H9 (cell line): ENCODE results near the gene FARS2. TPM values are rescaled to one million over a fixed set of nuclear protein-coding genes. Genes with fewer than 3 reads are reported as not detected.

Experiments used
- DNase-seq: peaks from one replicate; pipeline ENCODE4 v3.0.0-alpha.2; 2017
- H2AFZ ChIP-seq: one replicate; pipeline ENCODE4 v1.6.1; 2013; ENCODE audit warnings: mild to moderate bottlenecking, low read length, control low read depth, moderate library complexity
- H2AK5ac ChIP-seq: 2 replicates; pipeline ENCODE4 v1.6.1; 2013; ENCODE audit warnings: low read length, control low read depth, mixed read lengths; ENCODE audit not compliant: insufficient read length
- H2BK120ac ChIP-seq: one replicate; pipeline ENCODE4 v1.6.1; 2013; ENCODE audit warnings: low read depth, mild to moderate bottlenecking, low read length, control low read depth, inconsistent platforms; ENCODE audit not compliant: poor library complexity, severe bottlenecking
- H2BK12ac ChIP-seq: 2 replicates; pipeline ENCODE4 v1.6.1; 2013; ENCODE audit warnings: low read length, control low read depth, mixed read lengths, low read depth; ENCODE audit not compliant: insufficient read length
- H2BK15ac ChIP-seq: 2 replicates; pipeline ENCODE4 v1.6.1; 2013; ENCODE audit warnings: low read depth, low read length, control low read depth
- H2BK20ac ChIP-seq: one replicate; pipeline ENCODE4 v1.6.1; 2013; ENCODE audit warnings: low read depth, mild to moderate bottlenecking, low read length, control low read depth, inconsistent platforms; ENCODE audit not compliant: poor library complexity, severe bottlenecking
- H2BK5ac ChIP-seq: 2 replicates; pipeline ENCODE4 v1.6.1; 2013; ENCODE audit warnings: low read length, control low read depth, mixed read lengths; ENCODE audit not compliant: insufficient read length
- H3K14ac ChIP-seq: 2 replicates; pipeline ENCODE4 v1.6.1; 2013; ENCODE audit warnings: low read length, control low read depth; ENCODE audit not compliant: insufficient read depth
- H3K18ac ChIP-seq: 2 replicates; pipeline ENCODE4 v1.6.1; 2013; ENCODE audit warnings: low read depth, mild to moderate bottlenecking, mixed read lengths, low read length, control low read depth; ENCODE audit not compliant: insufficient read length
- H3K23ac ChIP-seq: 2 replicates; pipeline ENCODE4 v1.6.1; 2013; ENCODE audit warnings: low read length, control low read depth, mixed read lengths, low read depth; ENCODE audit not compliant: insufficient read length
- H3K23me2 ChIP-seq: 2 replicates; pipeline ENCODE4 v1.6.1; 2013; ENCODE audit warnings: low read depth, mild to moderate bottlenecking, mixed read lengths, low read length, control low read depth; ENCODE audit not compliant: insufficient read length, poor library complexity, severe bottlenecking
- H3K27ac ChIP-seq: 2 replicates; pipeline ENCODE4 v1.5.1; 2013; ENCODE audit warnings: low read length, control low read depth, mixed read lengths, low read depth; ENCODE audit not compliant: insufficient read length
- H3K27me3 ChIP-seq: 2 replicates; pipeline ENCODE4 v1.6.1; 2013; ENCODE audit warnings: low read length, control low read depth, inconsistent platforms; ENCODE audit not compliant: insufficient read depth
- H3K4ac ChIP-seq: 2 replicates; pipeline ENCODE4 v1.6.1; 2013; ENCODE audit warnings: low read depth, mild to moderate bottlenecking, control low read depth, inconsistent platforms, low read length, moderate library complexity
- H3K4me1 ChIP-seq: 2 replicates; pipeline ENCODE4 v1.6.1; 2013; ENCODE audit warnings: low read length, control low read depth, inconsistent platforms; ENCODE audit not compliant: insufficient read depth
- H3K4me2 ChIP-seq: 2 replicates; pipeline ENCODE4 v1.6.1; 2013; ENCODE audit warnings: low read length, control low read depth, mixed read lengths; ENCODE audit not compliant: insufficient read length, insufficient read depth
- H3K56ac ChIP-seq: 2 replicates; pipeline ENCODE4 v1.6.1; 2013; ENCODE audit warnings: low read depth, mild to moderate bottlenecking, mixed read lengths, low read length, control low read depth; ENCODE audit not compliant: insufficient read length
- H3K79me1 ChIP-seq: 2 replicates; pipeline ENCODE4 v1.6.1; 2013; ENCODE audit warnings: low read depth, mild to moderate bottlenecking, moderate library complexity, low read length, control low read depth, inconsistent platforms; ENCODE audit not compliant: insufficient read depth, poor library complexity, severe bottlenecking
- H3K79me2 ChIP-seq: 2 replicates; pipeline ENCODE4 v1.6.1; 2013; ENCODE audit warnings: low read length, control low read depth, inconsistent platforms; ENCODE audit not compliant: insufficient read depth
- H3K9ac ChIP-seq: 2 replicates; pipeline ENCODE4 v1.6.1; 2013; ENCODE audit warnings: low read length, control low read depth, mixed read lengths; ENCODE audit not compliant: insufficient read length; ENCODE audit errors: extremely low read depth
- H3K9me3 ChIP-seq: one replicate; pipeline ENCODE4 v1.6.1; 2013; ENCODE audit warnings: low read depth, low read length, inconsistent platforms; ENCODE audit not compliant: control insufficient read depth
- H3T11ph ChIP-seq: one replicate; pipeline ENCODE4 v1.6.1; 2013; ENCODE audit warnings: mild to moderate bottlenecking, low read length, control low read depth, inconsistent platforms
- H4K20me1 ChIP-seq: one replicate; pipeline ENCODE4 v1.6.1; 2013; ENCODE audit not compliant: control insufficient read depth, insufficient read length, insufficient read depth
- H4K5ac ChIP-seq: 2 replicates; pipeline ENCODE4 v1.6.1; 2013; ENCODE audit warnings: low read depth, mild to moderate bottlenecking, mixed read lengths, low read length, control low read depth; ENCODE audit not compliant: insufficient read length
- H4K8ac ChIP-seq: replicated peaks from 2 replicates; pipeline ENCODE4 v1.6.1; 2013; ENCODE audit warnings: low read length, control low read depth, mixed read lengths, low read depth; ENCODE audit not compliant: insufficient read length
- H4K91ac ChIP-seq: 2 replicates; pipeline ENCODE4 v1.6.1; 2013; ENCODE audit warnings: low read depth, mild to moderate bottlenecking, moderate library complexity, mixed read lengths, low read length, control low read depth; ENCODE audit not compliant: insufficient read length
- H3K27ac Mint-ChIP-seq, 3 experiments: 2 replicates in 2 of 3; 3 replicates in 1 of 3; pipeline ENCODE4 v1.8.0; 2020 to 2021; ENCODE audit warnings: mixed read lengths in 3 of 3, mild to moderate bottlenecking in 1 of 3, moderate library complexity in 1 of 3
- H3K27me3 Mint-ChIP-seq: 2 replicates; pipeline ENCODE4 v1.8.0; 2021; ENCODE audit warnings: low read depth, mild to moderate bottlenecking, moderate library complexity, mixed read lengths
- H3K36me3 Mint-ChIP-seq, 3 experiments: 2 replicates in 2 of 3; 3 replicates in 1 of 3; pipeline ENCODE4 v1.8.0; 2020 to 2021; ENCODE audit warnings: low read depth in 3 of 3, mixed read lengths in 3 of 3; ENCODE audit not compliant: insufficient read depth in 1 of 3
- H3K4me1 Mint-ChIP-seq, 2 experiments: 2 replicates each; pipeline ENCODE4 v1.8.0; 2020; ENCODE audit warnings: mixed read lengths in 2 of 2
- H3K4me3 Mint-ChIP-seq, 2 experiments: 2 replicates in 1 of 2; 3 replicates in 1 of 2; pipeline ENCODE4 v1.8.0; 2020 to 2021; ENCODE audit warnings: mild to moderate bottlenecking in 2 of 2, mixed read lengths in 2 of 2, moderate library complexity in 1 of 2
- H3K9me3 Mint-ChIP-seq, 2 experiments: 2 replicates in 1 of 2; 3 replicates in 1 of 2; pipeline ENCODE4 v1.8.0; 2020; ENCODE audit warnings: mild to moderate bottlenecking in 2 of 2, mixed read lengths in 2 of 2, moderate library complexity in 1 of 2
- CTCF ChIP-seq: fragments of 200-600 bp; sonication (generic); conservative IDR thresholded peaks from 3 replicates; pipeline ENCODE4 v1.8.0; 2021; ENCODE audit warnings: antibody characterized with exemption, mild to moderate bottlenecking
- WGBS: extraction: QIAGEN DNeasy Blood & Tissue Kit; methylation state at CpG from one replicate; pipeline ENCODE4 v1.1.7; 2013; ENCODE audit warnings: missing lambda C conversion rate, low lambda C conversion rate, mixed read lengths; ENCODE audit not compliant: insufficient read length; ENCODE audit errors: extremely low coverage; 5-methylcytosine and 5-hydroxymethylcytosine counted together
- total RNA-seq: library from RNA; stranded (reverse); gene quantifications from 2 replicates; pipeline ENCODE4 v1.2.1, GENCODE V29; 2021

Gene FARS2
- total RNA-seq, 1 experiment from 2014 or later: 8.5 TPM

GRCh38 chr6:5271926-5272325 lies 10.6 kb downstream of the FARS2 start:
- Histone ChIP-seq H3K27me3 (no peaks in the 10 kb centered on the region), H3K23me2 (no peaks in the 10 kb centered on the region), H2BK20ac (no peak overlapping the region), H4K8ac (no peak overlapping the region), H3K23ac (no peak overlapping the region), H4K20me1 (no peaks in the 10 kb centered on the region), H3K79me2 (no peaks in the 10 kb centered on the region), H3K14ac (no peak overlapping the region), H3K18ac (no peak overlapping the region), H4K5ac (no peak overlapping the region), H2BK15ac (no peak overlapping the region), H2BK120ac (no peak overlapping the region), H3K9ac (no peak overlapping the region), H3K4me1 (no peaks in the 10 kb centered on the region), H3K56ac (no peak overlapping the region), H2BK12ac (no peak overlapping the region), H3K4me2 (no peak overlapping the region), H4K91ac (no peak overlapping the region), H3K9me3 (no peaks in the 10 kb centered on the region), H3K79me1 (no peaks in the 10 kb centered on the region), H3T11ph (no peak overlapping the region), H3K27ac (no peak overlapping the region), H2BK5ac (no peak overlapping the region), H2AFZ (no peak overlapping the region), H3K4ac (no peak overlapping the region), H2AK5ac (no peak overlapping the region)
- WGBS: no CpG with 5 or more reads among the region's 6 CpGs
- TF ChIP-seq CTCF: no peak
- no peak for DNase-seq
- peaks cover 3 to 5% of the 10 kb centered on the region in 2 experiments; a peak in 3 of 5 replicates for H3K9me3 Mint-ChIP-seq
- H3K27ac Mint-ChIP-seq: no peak overlapping the region
- no peaks in the 10 kb centered on the region; the same call in 1 of the 2 replicates for H3K27me3 Mint-ChIP-seq
- peaks cover 8 to 11% of the 10 kb centered on the region in 2 experiments for H3K4me1 Mint-ChIP-seq
- H3K4me3 Mint-ChIP-seq: no peak overlapping the region
- peaks cover 10 to 11% (median 11%) of the 10 kb centered on the region in 3 experiments for H3K36me3 Mint-ChIP-seq
